CD14-positive monocyte (primary cell): ENCODE data around the gene CREB5. TPM values are rescaled to one million over a fixed set of nuclear protein-coding genes. Genes with fewer than 3 reads are reported as not detected.

Experiments
- DNase-seq, 3 donors: peaks; one replicate each; pipeline ENCODE4 v3.0.0-alpha.2; 2011 to 2022
- H2AFZ ChIP-seq: 2 replicates; pipeline ENCODE4 v1.6.0; 2012; ENCODE audit warnings: mild to moderate bottlenecking, low read depth, low read length, inconsistent platforms; ENCODE audit not compliant: insufficient read depth, poor library complexity, severe bottlenecking
- H3K27ac ChIP-seq, 2 donors: 1 replicate in 1 of 2; 2 replicates in 1 of 2; pipeline ENCODE4 v1.5.1; 2012 to 2013; ENCODE audit warnings: low read length in 2 of 2, control low read depth in 1 of 2, inconsistent platforms in 1 of 2, low read depth in 1 of 2, mild to moderate bottlenecking in 1 of 2
- H3K27me3 ChIP-seq, 2 donors: one replicate each; pipeline versions ENCODE4 v1.6.0 to v1.6.1; 2011 to 2013; ENCODE audit warnings: low read length in 2 of 2; ENCODE audit not compliant: control insufficient read depth in 2 of 2, insufficient read depth in 2 of 2
- H3K36me3 ChIP-seq, 2 donors: replicated peaks in 1 of 2; 1 replicate in 1 of 2; 2 replicates in 1 of 2; pipeline versions ENCODE4 v1.5.1 to v1.6.1; 2012 to 2013; ENCODE audit warnings: low read length in 2 of 2, control low read depth in 1 of 2, inconsistent platforms in 1 of 2, mild to moderate bottlenecking in 1 of 2; ENCODE audit not compliant: insufficient read depth in 2 of 2, control insufficient read depth in 1 of 2
- H3K4me1 ChIP-seq, 2 donors: 1 replicate in 1 of 2; 2 replicates in 1 of 2; pipeline versions ENCODE4 v1.5.1 to v1.6.1; 2012 to 2013; ENCODE audit warnings: low read length in 2 of 2, control low read depth in 1 of 2, inconsistent platforms in 1 of 2, mild to moderate bottlenecking in 1 of 2, moderate library complexity in 1 of 2; ENCODE audit not compliant: insufficient read depth in 2 of 2, control insufficient read depth in 1 of 2
- H3K4me2 ChIP-seq: replicated peaks from 2 replicates; pipeline ENCODE3; 2012; ENCODE audit warnings: low read length, moderate library complexity, mild to moderate bottlenecking; ENCODE audit not compliant: poor library complexity, severe bottlenecking; ENCODE audit errors: extremely low read depth
- H3K4me3 ChIP-seq, 3 experiments: fragments of 200-600 bp in 1 of 3; sonication (generic) in 1 of 3; replicated peaks in 1 of 3; 1 replicate in 2 of 3; 2 replicates in 1 of 3; pipeline ENCODE4 v1.5.1; 2011 to 2013; ENCODE audit warnings: low read length in 3 of 3, mild to moderate bottlenecking in 3 of 3, control low read depth in 2 of 3, low read depth in 2 of 3, inconsistent platforms in 1 of 3, moderate library complexity in 1 of 3
- H3K79me2 ChIP-seq: 2 replicates; pipeline ENCODE4 v1.6.0; 2012; ENCODE audit warnings: mild to moderate bottlenecking, control low read depth, inconsistent platforms, low read length, moderate library complexity; ENCODE audit not compliant: insufficient read depth
- H3K9ac ChIP-seq: 2 replicates; pipeline ENCODE4 v1.6.0; 2017; ENCODE audit warnings: low read length, mild to moderate bottlenecking; ENCODE audit not compliant: insufficient read depth, poor library complexity, severe bottlenecking
- H3K9me3 ChIP-seq, 2 donors: replicated peaks in 1 of 2; 1 replicate in 1 of 2; 2 replicates in 1 of 2; pipeline versions ENCODE4 v1.5.1 to v1.6.1; 2012 to 2013; ENCODE audit warnings: low read length in 2 of 2, control low read depth in 1 of 2; ENCODE audit not compliant: control insufficient read depth in 1 of 2, insufficient read depth in 1 of 2
- H4K20me1 ChIP-seq: 2 replicates; pipeline ENCODE4 v1.6.0; 2012; ENCODE audit warnings: mild to moderate bottlenecking, low read length, control low read depth, moderate library complexity; ENCODE audit not compliant: insufficient read depth
- H3K27ac Mint-ChIP-seq, 7 donors: one replicate each; pipeline ENCODE4 v1.8.0; 2020; ENCODE audit warnings: mild to moderate bottlenecking in 7 of 7, mixed read lengths in 7 of 7, moderate library complexity in 6 of 7, inconsistent platforms in 2 of 7
- H3K27me3 Mint-ChIP-seq, 3 donors: one replicate each; pipeline ENCODE4 v1.8.0; 2021 to 2022; ENCODE audit warnings: low read depth in 3 of 3, mild to moderate bottlenecking in 3 of 3, mixed read lengths in 3 of 3, moderate library complexity in 3 of 3, inconsistent platforms in 1 of 3
- H3K36me3 Mint-ChIP-seq, 2 donors: one replicate each; pipeline ENCODE4 v1.8.0; 2020; ENCODE audit warnings: mixed read lengths in 2 of 2, inconsistent platforms in 1 of 2, mild to moderate bottlenecking in 1 of 2
- H3K4me1 Mint-ChIP-seq: one replicate; pipeline ENCODE4 v1.8.0; 2020; ENCODE audit warnings: mild to moderate bottlenecking, mixed read lengths
- H3K4me3 Mint-ChIP-seq, 2 donors: one replicate each; pipeline ENCODE4 v1.8.0; 2020; ENCODE audit warnings: mild to moderate bottlenecking in 2 of 2, mixed read lengths in 2 of 2, moderate library complexity in 1 of 2
- H3K9me3 Mint-ChIP-seq, 7 donors: one replicate each; pipeline ENCODE4 v1.8.0; 2020 to 2022; ENCODE audit warnings: mixed read lengths in 7 of 7, mild to moderate bottlenecking in 6 of 7, moderate library complexity in 6 of 7, inconsistent platforms in 2 of 7
- CTCF ChIP-seq: fragments of 200-600 bp; IDR thresholded peaks from one replicate; pipeline ENCODE4 v1.8.0; 2022; ENCODE audit warnings: antibody characterized with exemption, mild to moderate bottlenecking
- WGBS: methylation state at CpG from one replicate; pipeline ENCODE4 v1.1.5; 2013; ENCODE audit warnings: missing lambda C conversion rate; ENCODE audit not compliant: insufficient coverage; 5-methylcytosine and 5-hydroxymethylcytosine counted together
- intact Hi-C, 2 donors: fragments of 100-400 bp; cut with micrococcal nuclease; formaldehyde crosslinking; loops; one replicate each; pipeline versions ENCODE4 v1.15.0 to v1.15.1; 2023
- polyA plus RNA-seq, 3 donors: library from polyadenylated mRNA; depleted of rRNA in 1 of 3; unstranded in 2 of 3; stranded (reverse) in 1 of 3; fragments of 300-500 nt in 2 of 3; fragments of >200 nt in 1 of 3; fragmentation: Illumina TruSeq in 2 of 3; gene quantifications; 1 replicate in 2 of 3; 2 replicates in 1 of 3; pipeline ENCODE4 v1.2.3, GENCODE V29; 2012 to 2021

Gene CREB5
- polyA plus RNA-seq, 3 donors = 25.1 to 72.3 (median 44.2) TPM

DNA sequence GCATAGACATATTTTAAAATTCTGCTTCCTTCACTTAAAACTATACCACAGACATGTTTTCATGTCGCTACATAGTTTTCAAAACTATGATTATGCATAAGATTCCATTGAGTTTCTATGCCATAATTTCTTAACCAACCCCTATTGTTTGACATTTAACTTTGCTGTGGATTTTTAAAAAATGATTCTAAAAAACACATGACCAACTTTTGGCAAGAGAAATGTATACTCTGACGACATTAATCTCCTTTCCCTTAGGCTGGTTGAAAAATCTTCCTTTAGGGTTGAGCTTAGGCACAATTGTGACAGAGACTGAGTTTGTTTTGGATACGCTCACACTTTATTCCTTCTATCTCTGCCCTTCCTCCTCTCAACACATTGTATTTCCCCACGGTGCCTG lies 14.9 kb downstream of the CREB5 start:
- Mint-ChIP-seq H3K4me1 (no peaks in the 10 kb centered on the region), H3K27ac (peak overlapping the region in 1 of 7 donors; percentile 18), H3K36me3 (no peaks in the 10 kb centered on the region), H3K27me3 (peaks cover 4 to 15% (median 8%) of the 10 kb centered on the region in 3 donors), H3K4me3 (no peak overlapping the region), H3K9me3 (peaks cover 0 to 2% (median 0%) of the 10 kb centered on the region in 7 donors)
- Histone ChIP-seq H4K20me1 (no peaks in the 10 kb centered on the region), H3K27ac (no peak overlapping the region), H3K4me3 (no peak overlapping the region), H3K79me2 (no peaks in the 10 kb centered on the region), H3K4me2 (no peak overlapping the region), H3K36me3 (no peaks in the 10 kb centered on the region), H3K27me3 (peaks cover 0 to 3% of the 10 kb centered on the region in 2 donors), H3K4me1 (no peaks in the 10 kb centered on the region), H2AFZ (no peak overlapping the region), H3K9ac (no peak overlapping the region), H3K9me3 (no peaks in the 10 kb centered on the region)
- intact Hi-C loops = no loop called here
- TF ChIP-seq CTCF = no peak
- no peak for DNase-seq
- 96% methylated on average over 2 of the region's 4 CpGs for WGBS

- no peak overlapping the region for H2AFZ ChIP-seq
- H3K36me3 ChIP-seq = no peaks in the 10 kb centered on the region
- H3K9me3 ChIP-seq = no peaks in the 10 kb centered on the region
- H3K4me3 ChIP-seq = no peak overlapping the region
- no peaks in the 10 kb centered on the region for H3K36me3 Mint-ChIP-seq
- H3K27me3 Mint-ChIP-seq = peaks cover 8 to 26% (median 17%) of the 10 kb centered on the region in 3 donors
- WGBS = no CpG with 5 or more reads among the region's 1 CpG
- no peak overlapping the region for H3K4me2 ChIP-seq
- no peak overlapping the region for H3K27ac ChIP-seq
- DNase-seq = no peak
- H3K4me3 Mint-ChIP-seq = no peak overlapping the region
- H3K4me1 Mint-ChIP-seq = peaks cover 6% of the 10 kb centered on the region
- H3K27me3 ChIP-seq = peaks cover 7 to 15% of the 10 kb centered on the region in 2 donors
- no peaks in the 10 kb centered on the region for H3K79me2 ChIP-seq
- H3K27ac Mint-ChIP-seq = no peak overlapping the region
- H4K20me1 ChIP-seq = no peaks in the 10 kb centered on the region
- intact Hi-C loops = no loop called here
- TF ChIP-seq CTCF = no peak
- H3K9me3 Mint-ChIP-seq = peaks cover 0 to 2% (median 0%) of the 10 kb centered on the region in 7 donors
- no peaks in the 10 kb centered on the region for H3K4me1 ChIP-seq
- H3K9ac ChIP-seq = no peak overlapping the region
Observed at GRCh38 chr7:28430616-28431015, 18.3 kb downstream of the CREB5 start.
